ENCODE measurements around the gene KCP.
"Not testable (repeated sequence)": the region's sequence is repeated elsewhere in the genome, so short reads cannot be mapped to it uniquely, and the experiment has no call there.

KCP gene

DNA sequence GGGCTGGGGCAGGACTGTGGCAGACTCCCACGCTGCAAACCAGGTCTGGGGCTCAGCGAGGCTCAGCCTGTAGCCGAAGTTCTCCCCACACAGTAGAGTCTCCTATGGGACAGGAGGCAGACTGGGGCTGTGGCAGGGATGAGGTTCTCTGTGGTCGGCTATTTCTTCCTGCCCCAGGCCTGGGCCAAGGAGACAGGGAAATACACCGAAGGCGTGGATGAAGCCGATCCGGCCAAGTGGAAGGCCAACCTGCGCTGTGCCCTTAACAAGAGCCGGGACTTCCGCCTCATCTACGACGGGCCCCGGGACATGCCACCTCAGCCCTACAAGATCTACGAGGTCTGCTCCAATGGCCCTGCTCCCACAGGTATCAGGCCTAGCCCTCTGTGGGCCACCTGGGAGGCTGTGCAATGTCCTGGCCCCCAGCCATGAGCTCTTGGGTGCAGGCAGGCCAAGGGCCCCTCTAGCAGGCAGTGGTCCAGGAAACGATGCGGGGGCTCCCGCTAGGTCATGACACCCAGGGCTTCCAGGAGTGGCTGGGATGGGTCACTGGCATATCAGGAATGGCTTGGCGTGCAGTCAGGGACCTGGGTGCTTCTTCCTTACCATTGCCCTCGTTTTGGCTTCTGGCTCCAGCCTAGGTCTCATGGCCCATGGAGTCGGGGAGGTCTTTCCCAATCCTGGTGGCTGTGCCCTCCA is 35.3 kb upstream of the KCP start:
- DNase-seq (ENCODE audit: low read depth): no peak
- TF ChIP-seq, protein P1, sequence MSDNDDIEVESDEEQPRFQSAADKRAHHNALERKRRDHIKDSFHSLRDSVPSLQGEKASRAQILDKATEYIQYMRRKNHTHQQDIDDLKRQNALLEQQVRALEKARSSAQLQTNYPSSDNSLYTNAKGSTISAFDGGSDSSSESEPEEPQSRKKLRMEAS (IDR thresholded peaks at IDR 0.05; ENCODE audit: low read depth, low read length): no peak
- TF ChIP-seq, protein P2, sequence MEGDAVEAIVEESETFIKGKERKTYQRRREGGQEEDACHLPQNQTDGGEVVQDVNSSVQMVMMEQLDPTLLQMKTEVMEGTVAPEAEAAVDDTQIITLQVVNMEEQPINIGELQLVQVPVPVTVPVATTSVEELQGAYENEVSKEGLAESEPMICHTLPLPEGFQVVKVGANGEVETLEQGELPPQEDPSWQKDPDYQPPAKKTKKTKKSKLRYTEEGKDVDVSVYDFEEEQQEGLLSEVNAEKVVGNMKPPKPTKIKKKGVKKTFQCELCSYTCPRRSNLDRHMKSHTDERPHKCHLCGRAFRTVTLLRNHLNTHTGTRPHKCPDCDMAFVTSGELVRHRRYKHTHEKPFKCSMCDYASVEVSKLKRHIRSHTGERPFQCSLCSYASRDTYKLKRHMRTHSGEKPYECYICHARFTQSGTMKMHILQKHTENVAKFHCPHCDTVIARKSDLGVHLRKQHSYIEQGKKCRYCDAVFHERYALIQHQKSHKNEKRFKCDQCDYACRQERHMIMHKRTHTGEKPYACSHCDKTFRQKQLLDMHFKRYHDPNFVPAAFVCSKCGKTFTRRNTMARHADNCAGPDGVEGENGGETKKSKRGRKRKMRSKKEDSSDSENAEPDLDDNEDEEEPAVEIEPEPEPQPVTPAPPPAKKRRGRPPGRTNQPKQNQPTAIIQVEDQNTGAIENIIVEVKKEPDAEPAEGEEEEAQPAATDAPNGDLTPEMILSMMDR (IDR thresholded peaks at IDR 0.05; ENCODE audit: low read depth, low read length): no peak
- TF ChIP-seq POLR2A (IDR thresholded peaks at IDR 0.05; ENCODE audit: extremely low read depth, insufficient read length) (no peak), MYC (IDR thresholded peaks at IDR 0.05; ENCODE audit: low read depth, low read length) (no peak)
- no peak overlapping the region for H3K4me3 ChIP-seq (ENCODE audit: low read depth, low read length)

DNA sequence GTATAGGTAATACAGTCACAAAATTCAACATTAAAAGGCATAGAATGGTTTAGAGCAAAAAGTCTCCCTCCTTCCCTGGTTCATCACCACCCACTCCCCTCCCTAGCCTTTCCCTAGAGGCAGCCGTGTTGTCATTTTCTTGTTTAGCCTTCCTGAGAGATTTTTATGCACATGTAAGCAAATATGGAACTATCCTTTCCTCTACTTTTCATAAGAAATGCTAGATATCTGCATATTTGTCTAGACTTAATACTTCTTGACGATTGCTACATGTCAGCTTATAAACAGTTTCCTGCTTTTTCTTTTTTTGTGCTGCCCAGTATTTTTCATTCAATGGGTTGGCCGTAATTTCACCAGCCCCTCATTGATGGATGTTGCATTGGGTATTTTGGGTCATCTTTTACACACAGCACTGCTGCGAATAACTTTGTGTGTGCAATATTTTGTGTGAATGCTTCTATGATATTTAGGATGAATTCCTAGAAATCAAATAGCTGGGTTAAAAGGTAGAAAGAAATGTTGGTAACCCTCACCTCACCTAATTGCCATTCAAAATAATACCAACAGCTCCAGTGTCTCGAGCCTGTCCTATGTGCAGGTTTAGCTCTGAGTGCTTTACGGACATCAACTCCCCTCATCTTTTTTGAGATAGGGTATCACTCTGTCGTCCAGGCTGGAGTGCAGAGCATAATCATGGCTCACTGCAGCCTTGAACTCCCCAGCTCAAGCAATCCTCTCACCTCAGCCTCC is 34.2 kb upstream of the KCP start:
- TF ChIP-seq MYC (IDR thresholded peaks at IDR 0.05; ENCODE audit: low read depth, low read length) (no peak), POLR2A (IDR thresholded peaks at IDR 0.05; ENCODE audit: extremely low read depth, insufficient read length) (no peak)
- TF ChIP-seq, protein P1 (IDR thresholded peaks at IDR 0.05; ENCODE audit: low read depth, low read length): no peak
- TF ChIP-seq, protein P2 (IDR thresholded peaks at IDR 0.05; ENCODE audit: low read depth, low read length): no peak
- H3K4me3 ChIP-seq (ENCODE audit: low read depth, low read length): no peak overlapping the region
- no peak for DNase-seq (ENCODE audit: low read depth)

DNA sequence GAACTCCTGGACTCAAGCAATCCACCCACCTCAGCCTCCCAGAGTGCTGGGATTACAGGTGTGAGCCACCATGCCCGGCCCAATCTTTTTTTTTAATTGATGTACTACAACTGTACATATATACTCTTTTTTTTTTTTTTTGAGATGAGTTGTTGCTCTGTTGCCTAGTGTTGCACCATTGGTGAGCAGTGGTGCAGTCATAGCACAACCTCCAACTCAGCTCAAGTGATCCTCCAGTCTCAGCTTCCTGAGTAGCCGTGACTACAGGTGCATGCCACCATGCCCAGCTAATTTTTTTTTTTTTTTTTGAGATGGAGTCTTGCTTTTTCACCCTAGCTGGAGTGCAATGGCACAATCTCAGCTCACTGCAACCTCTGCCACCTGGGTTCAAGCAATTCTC is 32.7 kb upstream of the KCP start:
- H3K4me3 ChIP-seq (ENCODE audit: low read depth, low read length); DNase-seq (ENCODE audit: low read depth): not testable (repeated sequence)

DNA sequence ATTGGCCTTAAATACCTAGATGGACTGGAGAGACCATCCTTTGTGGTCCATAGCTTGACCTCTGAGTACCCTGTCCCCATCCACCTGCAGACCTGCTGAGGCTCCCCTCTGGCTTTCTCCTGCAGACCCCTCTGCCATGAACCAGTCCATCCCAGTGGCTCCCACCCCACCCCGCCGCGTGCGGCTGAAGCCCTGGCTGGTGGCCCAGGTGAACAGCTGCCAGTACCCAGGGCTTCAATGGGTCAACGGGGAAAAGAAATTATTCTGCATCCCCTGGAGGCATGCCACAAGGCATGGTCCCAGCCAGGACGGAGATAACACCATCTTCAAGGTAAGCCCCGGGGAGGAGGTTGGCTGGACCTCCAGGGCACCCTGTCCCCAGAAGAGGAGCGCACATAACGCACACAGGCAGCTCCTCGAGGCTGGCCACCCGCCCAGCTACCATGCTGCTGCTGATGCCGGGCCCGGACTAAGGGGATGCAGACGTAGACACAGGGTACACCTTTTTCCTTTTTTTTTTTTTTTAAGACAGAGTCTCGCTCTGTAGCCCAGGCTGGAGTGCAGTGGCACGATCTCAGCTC is 31.5 kb upstream of the KCP start:
- H3K4me3 ChIP-seq (ENCODE audit: low read depth, low read length): no peak overlapping the region

DNA sequence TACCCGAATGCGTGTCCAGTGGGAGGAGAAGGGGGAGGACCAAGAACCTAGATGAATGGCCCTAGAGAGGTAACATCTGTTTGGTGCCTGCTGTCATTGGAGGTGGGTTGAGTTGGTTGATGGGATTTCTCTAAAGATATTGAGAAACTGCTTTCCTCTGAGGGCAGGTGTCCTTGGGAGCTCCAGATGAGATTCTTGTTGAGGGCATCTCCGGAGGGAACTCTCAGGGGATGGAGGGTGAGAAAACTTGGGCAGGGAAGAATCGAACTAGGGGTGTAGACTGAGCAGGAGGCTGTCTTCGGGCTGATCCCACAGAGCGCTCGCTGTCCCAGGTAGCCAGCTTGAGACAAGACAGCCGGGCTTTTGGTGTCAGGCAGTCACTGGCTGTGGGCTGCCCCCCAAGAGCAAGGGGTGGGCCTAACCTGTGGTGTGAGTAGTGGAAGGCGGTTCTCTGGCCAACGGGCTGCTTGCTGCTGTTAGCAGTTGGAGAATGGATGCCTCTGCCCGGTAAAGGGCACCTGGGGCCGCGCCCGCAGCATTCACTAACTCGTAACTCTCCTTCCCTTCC is 30.9 kb upstream of the KCP start:
- no peak overlapping the region for H3K4me3 ChIP-seq (ENCODE audit: low read depth, low read length)
- TF ChIP-seq, protein P1 (IDR thresholded peaks at IDR 0.05; ENCODE audit: low read depth, low read length): no peak
- TF ChIP-seq POLR2A (IDR thresholded peaks at IDR 0.05; ENCODE audit: extremely low read depth, insufficient read length): no peak
- TF ChIP-seq, protein P2 (IDR thresholded peaks at IDR 0.05; ENCODE audit: low read depth, low read length): no peak
- TF ChIP-seq MYC (IDR thresholded peaks at IDR 0.05; ENCODE audit: low read depth, low read length): no peak
- no peak for DNase-seq (ENCODE audit: low read depth)

More for the DNA sequence above, 31.5 kb upstream of the KCP start:
- no peak for DNase-seq (ENCODE audit: low read depth)
- TF ChIP-seq, protein P1 (IDR thresholded peaks at IDR 0.05; ENCODE audit: low read depth, low read length): no peak
- TF ChIP-seq MYC (IDR thresholded peaks at IDR 0.05; ENCODE audit: low read depth, low read length) (no peak), POLR2A (IDR thresholded peaks at IDR 0.05; ENCODE audit: extremely low read depth, insufficient read length) (no peak)
- TF ChIP-seq, protein P2 (IDR thresholded peaks at IDR 0.05; ENCODE audit: low read depth, low read length): no peak

Data from NB4 (cell line).